Non-pigmented ciliary epithelial cell (primary cell): ENCODE measurements around the gene MAMDC2.
A peak's percentile ranks its signal among the peaks of the same experiment; 100 is the strongest.
"Not testable (repeated sequence)": the region's sequence is repeated elsewhere in the genome, so short reads cannot be mapped to it uniquely, and the experiment has no call there.

Experiments used
- DNase-seq: peaks from one replicate; pipeline ENCODE4 v3.0.0-alpha.2; 2010; ENCODE audit warnings: low read depth

MAMDC2 gene

GRCh38 chr9:70038171-70038621, 5.5 kb upstream of the MAMDC2 start:
- not testable (repeated sequence) for DNase-seq

GRCh38 chr9:70040376-70040903, 3.2 kb upstream of the MAMDC2 start:
- DNase-seq, result no peak

GRCh38 chr9:70042461-70043215, 1.0 kb upstream of the MAMDC2 start:
- DNase-seq, result no peak

- DNase-seq, result no peak
These were observed 363 bp upstream of the MAMDC2 start for GRCh38 chr9:70043285-70043684.

GRCh38 chr9:70044490-70045307, 1.1 kb downstream of the MAMDC2 start:
- DNase-seq, result no peak

GRCh38 chr9:70045452-70045851, 1.8 kb downstream of the MAMDC2 start:
- DNase-seq, result no peak

GRCh38 chr9:70046274-70047070, 2.8 kb downstream of the MAMDC2 start:
- no peak for DNase-seq

GRCh38 chr9:70049236-70049635, 5.6 kb downstream of the MAMDC2 start:
- DNase-seq, result peak; percentile 46

GRCh38 chr9:70049672-70050271, 6.1 kb downstream of the MAMDC2 start:
- DNase-seq, result no peak

GRCh38 chr9:70052768-70053167, 9.1 kb downstream of the MAMDC2 start:
- no peak for DNase-seq

GRCh38 chr9:70053864-70054263, 10.2 kb downstream of the MAMDC2 start:
- DNase-seq, result no peak

- no peak for DNase-seq
These were observed 10.9 kb downstream of the MAMDC2 start for GRCh38 chr9:70054521-70054920.

GRCh38 chr9:70055406-70056210, 12.0 kb downstream of the MAMDC2 start:
- DNase-seq, result no peak

- DNase-seq, result no peak
These were observed 12.7 kb downstream of the MAMDC2 start for GRCh38 chr9:70056211-70056944.

- DNase-seq, result no peak
These were observed 15.0 kb downstream of the MAMDC2 start for GRCh38 chr9:70058569-70059116.

GRCh38 chr9:70060148-70060882, 16.7 kb downstream of the MAMDC2 start:
- DNase-seq, result no peak

GRCh38 chr9:70060883-70061507, 17.3 kb downstream of the MAMDC2 start:
- no peak for DNase-seq

GRCh38 chr9:70061776-70062175, 18.1 kb downstream of the MAMDC2 start:
- DNase-seq, result no peak

- no peak for DNase-seq
These were observed 20.8 kb downstream of the MAMDC2 start for GRCh38 chr9:70064496-70064895.
